NB4 (cell line): Measurements from ENCODE around the gene MRO.

Experiments used
- CTCF ChIP-seq: IDR thresholded peaks from one replicate; pipeline ENCODE4 v1.5.1; 2012; ENCODE audit warnings: low read depth, low read length
- MAX ChIP-seq: IDR thresholded peaks from 2 replicates; pipeline ENCODE4 v1.6.1; 2011; ENCODE audit warnings: low read depth, low read length
- MYC ChIP-seq: IDR thresholded peaks from 2 replicates; pipeline ENCODE4 v1.6.1; 2011; ENCODE audit warnings: low read depth, low read length
- POLR2A ChIP-seq: IDR thresholded peaks from 2 replicates; pipeline ENCODE4 v1.6.1; 2011; ENCODE audit warnings: mild to moderate bottlenecking; ENCODE audit not compliant: insufficient read length; ENCODE audit errors: extremely low read depth

GRCh38 chr18:50857694-50858093, 37.9 kb upstream of the MRO start:
- TF ChIP-seq CTCF (no peak), POLR2A (no peak), MAX (no peak), MYC (no peak)
